GM18858 (cell line): ENCODE data around the gene KRTAP5-10.
"Not testable (repeated sequence)": the region's sequence is repeated elsewhere in the genome, so short reads cannot be mapped to it uniquely, and the experiment has no call there.

Experiments
- ATAC-seq: cut with Tn5 transposase; IDR thresholded peaks from one replicate; pipeline ENCODE4 v1.9.1; 2021; ENCODE audit not compliant: unreplicated experiment

The KRTAP5-10 gene

DNA sequence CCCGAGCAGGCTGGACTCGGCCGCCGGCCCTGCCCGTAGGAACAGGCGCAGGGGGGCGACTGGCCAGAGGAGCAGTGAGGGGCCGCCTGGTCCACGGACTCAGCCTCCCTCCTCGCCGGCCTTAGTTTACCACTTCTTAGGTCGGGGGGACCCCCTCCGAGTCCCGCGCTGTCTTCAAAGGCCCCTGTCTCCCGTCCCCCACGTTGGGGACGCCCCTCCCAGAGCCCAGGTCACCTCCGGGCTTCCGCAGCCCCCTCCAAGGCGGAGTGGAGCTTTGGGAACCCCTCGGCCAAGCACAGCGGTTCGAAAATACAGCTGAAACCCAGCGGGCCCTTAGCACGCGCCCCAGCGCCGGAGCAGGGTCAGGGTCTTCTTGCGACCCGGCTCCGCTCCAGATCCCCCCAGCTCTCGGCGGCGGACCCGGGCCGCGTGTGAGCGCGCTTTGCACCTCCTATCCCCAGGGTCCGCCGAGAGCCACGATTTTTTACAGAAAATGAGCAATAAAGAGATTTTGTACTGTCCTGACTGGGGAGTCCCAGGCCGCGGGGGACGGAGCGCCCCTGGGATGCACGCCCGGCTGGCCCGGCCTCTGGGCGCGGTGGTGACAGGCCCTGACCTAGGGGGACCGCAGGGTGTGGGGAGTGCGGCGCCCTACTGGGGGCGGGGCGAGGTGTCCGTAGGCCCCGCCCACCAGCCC is 42.3 kb downstream of the KRTAP5-10 start:
- ATAC-seq = not testable (repeated sequence)

- ATAC-seq = not testable (repeated sequence)
Measured at GRCh38 chr11:71608272-71608671, 42.9 kb downstream of the KRTAP5-10 start.

- not testable (repeated sequence) for ATAC-seq
Measured at GRCh38 chr11:71611218-71611910, 46.0 kb downstream of the KRTAP5-10 start.

- ATAC-seq = not testable (repeated sequence)
Measured at GRCh38 chr11:71613931-71614330, 48.6 kb downstream of the KRTAP5-10 start.

GRCh38 chr11:71614366-71614917 is 49.1 kb downstream of the KRTAP5-10 start:
- not testable (repeated sequence) for ATAC-seq

GRCh38 chr11:71615003-71615402 is 49.6 kb downstream of the KRTAP5-10 start:
- ATAC-seq = not testable (repeated sequence)
